Naive thymus-derived CD4-positive, alpha-beta T cell (primary cell): ENCODE data around the gene DNAJC5. TPM values are rescaled to one million over a fixed set of nuclear protein-coding genes. Genes with fewer than 3 reads are reported as not detected.

Experiments used
- ATAC-seq: fragments of 150-1000 bp; cut with Tn5 transposase; 2 replicates; pipeline ENCODE4 v1.10.0; 2021; ENCODE audit warnings: mild to moderate bottlenecking, moderate library complexity
- CTCF ChIA-PET: fragments of 350-600 bp; sonication (Branson Sonifier 250); formaldehyde crosslinking; loops from one replicate; lab custom pipeline; 2021; ENCODE audit warnings: antibody characterized with exemption; lab: Charles Lee
- POLR2A ChIA-PET: fragments of 350-600 bp; sonication (Branson Sonifier 250); formaldehyde crosslinking; loops from one replicate; lab custom pipeline; 2021; ENCODE audit warnings: antibody characterized with exemption, inconsistent platforms; lab: Charles Lee
- DNase-seq, 9 donors: peaks; one replicate each; pipeline versions ENCODE4 v3.0.0 to v3.0.0-alpha.2; 2020 to 2022; ENCODE audit warnings: mixed read lengths in 1 of 9
- H3K27ac ChIP-seq: one replicate; pipeline ENCODE4 v1.7.0; 2013; ENCODE audit warnings: mild to moderate bottlenecking, low read depth, low read length, moderate library complexity
- H3K27me3 ChIP-seq, 2 donors: one replicate each; pipeline ENCODE4 v1.7.0; 2013; ENCODE audit warnings: low read length in 2 of 2, mild to moderate bottlenecking in 2 of 2, moderate library complexity in 2 of 2; ENCODE audit not compliant: control insufficient read depth in 2 of 2, insufficient read depth in 2 of 2
- H3K36me3 ChIP-seq, 3 experiments: 1 replicate in 2 of 3; 2 replicates in 1 of 3; pipeline ENCODE4 v1.7.0; 2013; ENCODE audit warnings: low read length in 3 of 3, mild to moderate bottlenecking in 3 of 3, moderate library complexity in 1 of 3; ENCODE audit not compliant: insufficient read depth in 3 of 3, control insufficient read depth in 2 of 3
- H3K4me1 ChIP-seq, 2 donors: one replicate each; pipeline ENCODE4 v1.7.0; 2013; ENCODE audit warnings: low read length in 2 of 2, mild to moderate bottlenecking in 2 of 2, moderate library complexity in 1 of 2; ENCODE audit not compliant: control insufficient read depth in 2 of 2, insufficient read depth in 2 of 2
- H3K4me3 ChIP-seq: 2 replicates; pipeline ENCODE4 v1.7.0; 2013; ENCODE audit warnings: mild to moderate bottlenecking, low read length
- H3K9me3 ChIP-seq, 3 experiments: 1 replicate in 2 of 3; 2 replicates in 1 of 3; pipeline ENCODE4 v1.7.0; 2013; ENCODE audit warnings: low read length in 3 of 3; ENCODE audit not compliant: control insufficient read depth in 2 of 3
- H3K27ac Mint-ChIP-seq, 9 donors: one replicate each; pipeline ENCODE4 v1.8.0; 2020 to 2022; ENCODE audit warnings: mixed read lengths in 9 of 9, mild to moderate bottlenecking in 8 of 9, moderate library complexity in 5 of 9, inconsistent platforms in 2 of 9
- H3K27me3 Mint-ChIP-seq, 5 donors: one replicate each; pipeline ENCODE4 v1.8.0; 2021 to 2022; ENCODE audit warnings: mixed read lengths in 5 of 5, mild to moderate bottlenecking in 1 of 5
- H3K36me3 Mint-ChIP-seq, 5 donors: one replicate each; pipeline ENCODE4 v1.8.0; 2020 to 2022; ENCODE audit warnings: mixed read lengths in 5 of 5, mild to moderate bottlenecking in 3 of 5, inconsistent platforms in 1 of 5
- H3K4me1 Mint-ChIP-seq, 7 donors: one replicate each; pipeline ENCODE4 v1.8.0; 2020 to 2022; ENCODE audit warnings: mixed read lengths in 7 of 7, mild to moderate bottlenecking in 3 of 7, inconsistent platforms in 1 of 7
- H3K4me3 Mint-ChIP-seq, 10 donors: one replicate each; pipeline ENCODE4 v1.8.0; 2020 to 2022; ENCODE audit warnings: mild to moderate bottlenecking in 10 of 10, mixed read lengths in 10 of 10, moderate library complexity in 6 of 10, inconsistent platforms in 2 of 10
- H3K9me3 Mint-ChIP-seq, 11 donors: one replicate each; pipeline ENCODE4 v1.8.0; 2020 to 2022; ENCODE audit warnings: mixed read lengths in 11 of 11, mild to moderate bottlenecking in 4 of 11, inconsistent platforms in 1 of 11, moderate library complexity in 1 of 11
- intact Hi-C, 2 donors: fragments of 100-400 bp; cut with micrococcal nuclease; formaldehyde crosslinking; loops; one replicate each; pipeline ENCODE4 v1.15.1; 2023
- polyA plus RNA-seq, 2 donors: library from polyadenylated mRNA; unstranded; fragments of 300-500 nt; fragmentation: Illumina TruSeq; gene quantifications; one replicate each; pipeline ENCODE4 v1.2.3, GENCODE V29; 2021
- total RNA-seq, 6 experiments: library from RNA in 5 of 6; stranded (reverse) in 5 of 6; gene quantifications; 1 replicate in 5 of 6; 2 replicates in 1 of 6; pipeline ENCODE4 v1.2.3 and lab custom pipeline; 2021 to 2026

Gene DNAJC5
- total and polyA plus RNA-seq, 7 experiments from 2014 or later, result 7.5 to 56.8 (median 45.4) TPM

- Mint-ChIP-seq H3K27ac (peak overlapping the region in 4 of 9 donors; percentile 20 to 74 (median 22)), H3K4me3 (peak overlapping the region in 5 of 10 donors; percentile 36 to 87 (median 79)), H3K27me3 (no peaks in the 10 kb centered on the region), H3K36me3 (peaks cover 0 to 7% (median 0%) of the 10 kb centered on the region in 5 donors), H3K4me1 (peaks cover 39 to 59% (median 43%) of the 10 kb centered on the region in 7 donors), H3K9me3 (peaks cover 0 to 4% (median 0%) of the 10 kb centered on the region in 11 donors)
- no peaks in the 10 kb centered on the region for H3K9me3 ChIP-seq
- intact Hi-C loops, result no loop called here
- no peaks in the 10 kb centered on the region for H3K27me3 ChIP-seq
- ChIA-PET POLR2A (interaction anchor here (2.6 kb wide), 1 partner anchor 27 kb away, joined by 7 read pairs; the partner anchor contains the start of genes PRPF6 and SAMD10), CTCF (no interaction called here)
- no peak overlapping the region for H3K27ac ChIP-seq
- DNase-seq, result no peak
- H3K4me1 ChIP-seq, result peaks cover 36 to 41% of the 10 kb centered on the region in 2 donors
- ATAC-seq, result no peak
- H3K36me3 ChIP-seq, result peaks cover 0 to 14% (median 0%) of the 10 kb centered on the region in 3 experiments
- H3K4me3 ChIP-seq, result no peak overlapping the region
Measured at GRCh38 chr20:63952769-63953168, 57.8 kb downstream of the DNAJC5 start.

- H3K4me1 ChIP-seq, result peaks cover 27 to 30% of the 10 kb centered on the region in 2 donors
- DNase-seq, result no peak
- POLR2A ChIA-PET, result interaction anchor here (1.5 kb wide), 1 partner anchor 15 kb away, joined by 4 read pairs; no protein-coding TSS in a partner anchor
- H3K9me3 ChIP-seq, result no peaks in the 10 kb centered on the region
- H3K4me1 Mint-ChIP-seq, result peaks cover 28 to 48% (median 36%) of the 10 kb centered on the region in 7 donors
- H3K27ac ChIP-seq, result no peak overlapping the region
- peak overlapping the region; percentile 26 to 78 (median 67) for H3K27ac Mint-ChIP-seq
- no peaks in the 10 kb centered on the region for H3K27me3 ChIP-seq
- peak overlapping the region; percentile 65 to 87 (median 82) for H3K4me3 Mint-ChIP-seq
- peaks cover 0 to 5% (median 0%) of the 10 kb centered on the region in 5 donors for H3K36me3 Mint-ChIP-seq
- H3K9me3 Mint-ChIP-seq, result peaks cover 0 to 4% (median 0%) of the 10 kb centered on the region in 11 donors
- CTCF ChIA-PET, result no interaction called here
- peaks cover 0 to 19% (median 0%) of the 10 kb centered on the region in 3 experiments for H3K36me3 ChIP-seq
- ATAC-seq, result no peak
- no peaks in the 10 kb centered on the region for H3K27me3 Mint-ChIP-seq
- intact Hi-C loops, result no loop called here
- H3K4me3 ChIP-seq, result no peak overlapping the region
Measured at GRCh38 chr20:63953764-63954429, 59.0 kb downstream of the DNAJC5 start.

GRCh38 chr20:63955281-63955826 is 60.4 kb downstream of the DNAJC5 start:
- ATAC-seq, result peak; percentile 20
- ChIA-PET CTCF (interaction anchor here (0.6 to 0.8 kb wide), 2 partner anchors 19 to 25 kb away, joined by 3 to 6 read pairs; no protein-coding TSS in a partner anchor), POLR2A (interaction anchor here (0.9 to 2.7 kb wide), 3 partner anchors 12 to 111 kb away, joined by 3 to 21 read pairs (median 6); no protein-coding TSS in a partner anchor)
- peak overlapping the region; percentile 87 for H3K4me3 ChIP-seq
- Mint-ChIP-seq H3K9me3 (peaks cover 0 to 4% (median 0%) of the 10 kb centered on the region in 11 donors), H3K4me3 (peak overlapping the region; percentile 79 to 87 (median 83)), H3K27me3 (no peaks in the 10 kb centered on the region), H3K27ac (peak overlapping the region in 4 of 9 donors; percentile 22 to 83 (median 69)), H3K36me3 (peaks cover 0 to 7% (median 0%) of the 10 kb centered on the region in 5 donors), H3K4me1 (peaks cover 19 to 37% (median 27%) of the 10 kb centered on the region in 7 donors)
- peak overlapping the region; percentile 93 for H3K27ac ChIP-seq
- H3K27me3 ChIP-seq, result no peaks in the 10 kb centered on the region
- H3K36me3 ChIP-seq, result peaks cover 0 to 32% (median 0%) of the 10 kb centered on the region in 3 experiments
- peaks cover 18 to 26% of the 10 kb centered on the region in 2 donors for H3K4me1 ChIP-seq
- peak in 2 of 9 donors; percentile 49 to 66 for DNase-seq
- intact Hi-C loops, result loop anchor here (1.0 to 5.0 kb wide), 5 partner anchors 46 to 738 kb away; partner anchors contain the start of genes C20orf204 (in 1 of the 2), GMEB2 (in 1 of the 2), PTK6 (in 1 of the 2) and YTHDF1 (in 1 of the 2)
- H3K9me3 ChIP-seq, result no peaks in the 10 kb centered on the region

- peaks cover 19 to 37% (median 27%) of the 10 kb centered on the region in 7 donors for H3K4me1 Mint-ChIP-seq
- H3K4me3 Mint-ChIP-seq, result peak within 1 kb of the TSS; percentile 79 to 87 (median 86)
- Histone ChIP-seq H3K27me3 (no peaks in the 10 kb centered on the region), H3K4me3 (peak within 1 kb of the TSS; percentile 87), H3K9me3 (no peaks in the 10 kb centered on the region), H3K27ac (peak within 1 kb of the TSS; percentile 93), H3K4me1 (peaks cover 18 to 26% of the 10 kb centered on the region in 2 donors), H3K36me3 (peaks cover 0 to 35% (median 0%) of the 10 kb centered on the region in 3 experiments)
- peaks cover 0 to 7% (median 0%) of the 10 kb centered on the region in 5 donors for H3K36me3 Mint-ChIP-seq
- intact Hi-C loops, result loop anchor here (1.0 to 5.0 kb wide), 22 partner anchors 18 to 739 kb away; partner anchors contain the start of genes ARFRP1 (in 2 of the 2), GMEB2 (in 2 of the 2), TCEA2 (in 2 of the 2) and TPD52L2 (in 2 of the 2)
- H3K27ac Mint-ChIP-seq, result peak within 1 kb of the TSS; percentile 32 to 89 (median 80)
- H3K27me3 Mint-ChIP-seq, result no peaks in the 10 kb centered on the region
- POLR2A ChIA-PET, result interaction anchor here (0.9 to 2.7 kb wide), 14 partner anchors 11 to 298 kb away, joined by 3 to 21 read pairs (median 4); partner anchors contain the start of genes LIME1, RTEL1, SAMD10 and TCEA2
- ATAC-seq, result peak; percentile 91
- DNase-seq, result peak; percentile 82 to 95 (median 93)
- CTCF ChIA-PET, result interaction anchor here (0.7 to 1.2 kb wide), 3 partner anchors 17 to 103 kb away, joined by 3 to 4 read pairs (median 3); no protein-coding TSS in a partner anchor
- peaks cover 0 to 4% (median 0%) of the 10 kb centered on the region in 11 donors for H3K9me3 Mint-ChIP-seq
Measured at GRCh38 chr20:63955827-63956663, 61.1 kb downstream of the DNAJC5 start, which contains the start of gene UCKL1. UCKL1 (minus strand) TSS chr20:63956416; CDS start chr20:63956372, 44 bp downstream.

- peaks cover 0 to 7% (median 0%) of the 10 kb centered on the region in 5 donors for H3K36me3 Mint-ChIP-seq
- peaks cover 19 to 37% (median 27%) of the 10 kb centered on the region in 7 donors for H3K4me1 Mint-ChIP-seq
- Histone ChIP-seq H3K27me3 (no peaks in the 10 kb centered on the region), H3K4me3 (peak overlapping the region; percentile 62), H3K4me1 (peaks cover 18 to 26% of the 10 kb centered on the region in 2 donors), H3K36me3 (peaks cover 0 to 41% (median 0%) of the 10 kb centered on the region in 3 experiments), H3K27ac (peak overlapping the region; percentile 70), H3K9me3 (no peaks in the 10 kb centered on the region)
- POLR2A ChIA-PET, result interaction anchor here (0.9 to 2.7 kb wide), 14 partner anchors 11 to 298 kb away, joined by 3 to 21 read pairs (median 4); partner anchors contain the start of genes LIME1, RTEL1, SAMD10 and TCEA2
- H3K27me3 Mint-ChIP-seq, result no peaks in the 10 kb centered on the region
- peak overlapping the region; percentile 32 to 89 (median 80) for H3K27ac Mint-ChIP-seq
- H3K9me3 Mint-ChIP-seq, result peaks cover 0 to 4% (median 0%) of the 10 kb centered on the region in 11 donors
- peak overlapping the region; percentile 79 to 87 (median 86) for H3K4me3 Mint-ChIP-seq
- peak; percentile 16 for ATAC-seq
- DNase-seq, result no peak
- intact Hi-C loops, result loop anchor here (1.0 to 5.0 kb wide), 22 partner anchors 13 to 740 kb away; partner anchors contain the start of genes ARFRP1 (in 2 of the 2), GMEB2 (in 2 of the 2), TCEA2 (in 2 of the 2) and TPD52L2 (in 2 of the 2)
- CTCF ChIA-PET, result interaction anchor here (1.0 to 1.2 kb wide), 2 partner anchors 17 to 103 kb away, joined by 3 read pairs; no protein-coding TSS in a partner anchor
Measured at GRCh38 chr20:63956664-63957003, 61.7 kb downstream of the DNAJC5 start.
